CD4-positive, alpha-beta T cell treated with Interleukin-4 for 1 hour (primary cell): ENCODE measurements around the gene ATP6V1G1.
"Not testable (repeated sequence)": the region's sequence is repeated elsewhere in the genome, so short reads cannot be mapped to it uniquely, and the experiment has no call there.

ENCODE experiments used
- DNase-seq, 2 donors: peaks; one replicate each; pipeline ENCODE4 v3.0.0-alpha.2; 2020 to 2022

Gene ATP6V1G1, protein sequence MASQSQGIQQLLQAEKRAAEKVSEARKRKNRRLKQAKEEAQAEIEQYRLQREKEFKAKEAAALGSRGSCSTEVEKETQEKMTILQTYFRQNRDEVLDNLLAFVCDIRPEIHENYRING

DNA sequence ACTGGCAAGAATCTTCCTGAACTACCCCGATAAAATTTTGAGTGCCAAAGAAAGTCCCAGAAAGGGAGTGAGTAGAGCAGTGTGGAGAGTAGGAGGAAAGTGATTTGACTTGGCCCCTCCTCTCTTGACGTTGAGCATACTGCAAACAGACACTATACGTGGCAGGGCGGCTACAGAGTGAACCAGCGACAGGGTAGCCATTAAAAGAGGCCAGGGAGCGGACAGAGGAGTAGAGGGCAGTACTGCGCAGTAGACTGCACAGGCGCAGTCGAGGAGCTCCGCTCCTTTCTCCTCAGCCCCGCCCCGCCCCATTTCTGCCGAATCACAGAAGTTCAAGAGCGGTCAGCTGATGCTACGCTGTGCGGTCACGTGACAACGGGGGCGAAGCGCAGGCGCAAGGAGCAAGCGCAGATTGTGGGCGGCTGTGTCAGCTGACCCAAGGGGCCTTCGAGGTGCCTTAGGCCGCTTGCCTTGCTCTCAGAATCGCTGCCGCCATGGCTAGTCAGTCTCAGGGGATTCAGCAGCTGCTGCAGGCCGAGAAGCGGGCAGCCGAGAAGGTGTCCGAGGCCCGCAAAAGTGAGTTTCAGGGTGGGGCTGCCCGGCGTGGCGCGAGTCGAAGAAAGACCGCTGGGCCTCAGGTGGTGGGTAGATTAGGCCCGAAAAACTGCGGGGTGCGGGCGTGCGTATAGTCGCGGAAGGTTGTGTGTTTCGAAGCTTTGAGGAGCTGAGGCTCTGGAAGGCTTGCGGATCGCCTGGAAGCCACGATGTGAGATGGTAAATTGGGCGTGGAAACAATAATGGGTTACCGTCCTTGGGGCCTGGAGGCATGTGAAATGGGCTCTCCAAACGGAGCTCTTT lies at the start of gene ATP6V1G1:
ATP6V1G1 (plus strand) TSS at position 425 of the 858 bp plus-strand sequence; CDS start at position 495, 70 bp downstream.
- DNase-seq: peak; percentile 99

DNA sequence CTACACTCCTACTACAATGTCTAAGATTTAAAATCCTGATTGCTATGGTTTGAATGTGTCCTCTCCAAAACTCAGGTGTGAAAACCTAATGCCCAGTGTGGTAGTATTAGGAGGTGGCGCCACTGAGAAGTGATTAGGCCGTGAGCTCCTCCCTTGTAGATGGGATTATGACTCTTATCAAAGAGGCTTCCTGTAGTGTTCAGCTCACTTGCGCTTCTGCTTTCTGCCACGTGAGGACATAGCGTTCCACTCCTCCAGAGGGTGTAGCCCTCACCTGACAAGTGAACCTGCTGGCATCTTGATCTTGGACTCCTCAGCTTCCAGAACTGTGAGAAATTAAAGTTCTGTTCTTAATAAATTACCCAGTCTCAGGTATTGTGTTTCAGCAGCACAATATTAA lies 49.3 kb upstream of the ATP6V1G1 start:
- peak; percentile 40 to 58 for DNase-seq

DNA sequence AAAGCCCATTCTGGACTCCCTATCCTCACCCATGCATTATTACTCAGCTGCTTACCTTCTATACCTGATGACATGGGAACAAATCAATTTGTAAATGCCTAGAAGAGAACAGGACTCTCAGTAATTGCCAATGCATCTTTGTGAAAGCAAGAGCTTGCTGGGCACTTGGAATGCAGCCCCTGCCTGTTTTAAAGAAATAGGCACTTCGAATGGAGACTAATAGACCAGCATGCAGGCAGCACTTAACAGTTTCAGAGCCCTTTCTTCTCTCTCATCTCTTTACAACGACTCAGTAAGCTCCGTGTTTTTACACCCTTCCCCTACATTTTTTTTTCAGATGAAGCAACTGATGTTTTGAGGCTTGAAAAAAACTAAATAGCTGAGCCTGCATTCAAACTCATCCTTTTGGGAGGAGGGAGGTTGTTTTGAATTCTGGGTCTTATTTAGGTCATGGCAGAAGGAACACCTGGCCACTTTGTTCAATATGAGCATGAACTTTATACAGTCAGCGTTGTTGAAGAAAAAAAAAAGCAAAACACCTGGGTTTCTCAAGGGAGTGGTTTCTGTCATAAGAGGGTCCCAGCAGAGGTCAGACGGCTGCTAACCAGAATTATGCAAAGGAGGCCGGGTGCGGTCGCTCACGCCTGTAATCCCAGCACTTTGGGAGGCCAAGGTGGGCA lies 47.7 kb upstream of the ATP6V1G1 start:
- DNase-seq: no peak

DNA sequence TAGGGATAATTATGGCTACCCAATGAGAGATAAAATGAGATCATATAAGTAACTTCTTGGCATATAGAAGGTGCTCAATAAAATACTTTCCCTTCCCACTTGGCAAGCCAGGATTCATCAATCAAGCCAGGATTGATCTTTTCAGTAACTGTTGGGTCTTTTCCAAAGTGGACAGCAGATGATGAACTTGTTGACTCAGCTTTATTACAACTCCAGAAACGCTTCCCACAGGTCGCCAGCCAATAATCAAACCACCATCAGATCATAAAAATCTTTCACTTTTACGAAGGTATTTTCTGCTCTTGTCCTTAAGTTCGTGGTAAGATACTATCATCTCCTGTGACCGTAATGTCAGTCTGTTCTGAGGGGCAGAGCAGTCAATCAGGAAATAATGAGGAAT lies 42.5 kb upstream of the ATP6V1G1 start:
- DNase-seq: no peak

DNA sequence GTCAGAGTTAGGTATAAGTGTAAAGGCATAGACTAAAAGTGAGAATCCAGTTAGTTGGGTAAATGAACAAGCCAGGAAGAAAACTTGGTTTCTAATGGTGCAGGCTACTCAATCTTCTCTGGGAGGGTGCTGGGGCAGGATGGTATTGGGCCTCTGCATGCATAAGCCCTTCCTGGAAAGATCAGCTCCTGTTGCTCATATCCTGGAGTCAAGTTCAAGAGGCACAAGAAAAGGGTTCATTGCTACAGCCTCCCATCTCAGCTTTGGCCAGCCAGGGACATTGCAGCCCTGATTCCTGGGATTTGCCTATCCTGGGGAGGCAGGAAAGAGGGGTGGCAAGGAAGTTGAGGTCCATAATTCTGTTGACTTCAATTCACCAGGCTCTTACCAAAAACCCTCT lies 40.7 kb upstream of the ATP6V1G1 start:
- no peak for DNase-seq

DNA sequence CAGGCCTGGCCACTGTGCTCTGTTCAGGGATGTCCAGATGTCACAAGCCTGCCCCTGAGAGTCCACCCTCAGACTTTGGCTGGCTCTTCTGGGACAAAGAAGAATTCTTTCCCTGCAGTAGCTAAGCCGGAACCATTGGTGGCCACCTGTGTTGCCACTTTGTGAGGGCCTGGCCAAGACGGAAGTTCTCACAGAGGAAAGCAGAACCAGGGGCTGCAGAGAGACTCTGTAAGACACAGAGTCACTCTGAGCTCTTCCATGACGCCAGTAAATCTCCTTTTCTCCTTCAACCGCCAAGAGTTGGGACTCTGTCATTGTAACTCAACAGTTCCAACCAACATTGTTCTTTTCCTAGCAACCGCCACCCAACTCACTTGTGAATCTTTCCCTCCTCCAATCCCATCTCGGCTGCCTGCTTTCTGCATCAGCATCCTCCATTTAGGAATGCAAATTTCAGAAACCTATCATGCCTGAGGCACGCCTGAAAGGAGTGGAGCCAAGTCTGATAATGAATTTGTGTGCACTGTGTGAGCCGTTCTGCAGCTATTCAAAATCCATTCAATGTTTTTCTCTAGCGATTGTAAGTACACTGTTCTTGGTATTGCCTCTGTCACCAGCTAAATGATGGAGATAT lies 37.8 kb upstream of the ATP6V1G1 start:
- DNase-seq: no peak

DNA sequence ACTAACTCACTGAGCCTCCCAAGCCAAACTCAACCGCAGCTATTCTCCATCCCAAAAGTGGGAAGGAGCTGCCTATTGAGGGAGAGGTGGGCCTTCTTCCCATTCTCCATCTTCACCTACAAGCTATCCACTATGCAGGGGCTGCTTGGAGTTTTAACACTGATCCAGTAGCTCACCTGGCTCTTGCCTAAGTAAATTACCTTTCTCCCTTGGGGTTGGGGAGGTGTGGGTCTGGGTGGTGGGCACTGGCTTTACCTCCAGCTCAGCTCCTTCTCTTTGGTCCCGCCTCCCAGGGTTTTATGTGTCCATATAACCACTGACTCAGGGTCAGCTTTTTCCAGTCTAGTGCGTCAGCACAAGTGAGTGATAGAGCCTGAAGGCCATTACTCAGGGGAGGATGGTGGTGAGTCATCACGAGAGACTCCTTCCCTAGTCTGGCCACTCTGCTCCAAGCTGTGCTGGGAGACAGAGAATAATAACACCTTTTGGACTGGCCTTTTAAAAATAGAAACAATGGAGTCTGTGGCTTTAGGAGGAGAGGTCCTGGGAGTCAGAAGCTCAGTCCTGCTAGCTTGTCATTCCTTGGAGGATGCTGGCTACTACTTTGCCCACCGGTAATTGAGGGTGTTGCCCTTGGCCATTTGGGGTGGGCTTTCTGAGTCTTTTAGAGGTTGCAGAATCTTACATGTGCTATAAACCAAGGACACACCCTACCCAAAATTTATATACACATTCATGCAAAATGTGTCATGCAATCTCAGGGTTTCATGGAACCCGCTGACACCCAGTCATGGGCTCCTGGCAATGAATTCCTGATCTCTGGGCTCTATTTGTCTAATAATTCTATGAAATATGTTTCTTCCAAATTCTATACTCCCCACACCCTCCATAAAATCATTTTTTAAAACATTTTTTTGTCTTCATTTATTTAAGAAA lies 35.6 kb upstream of the ATP6V1G1 start:
- DNase-seq: peak in 1 of 2 donors; percentile 39

DNA sequence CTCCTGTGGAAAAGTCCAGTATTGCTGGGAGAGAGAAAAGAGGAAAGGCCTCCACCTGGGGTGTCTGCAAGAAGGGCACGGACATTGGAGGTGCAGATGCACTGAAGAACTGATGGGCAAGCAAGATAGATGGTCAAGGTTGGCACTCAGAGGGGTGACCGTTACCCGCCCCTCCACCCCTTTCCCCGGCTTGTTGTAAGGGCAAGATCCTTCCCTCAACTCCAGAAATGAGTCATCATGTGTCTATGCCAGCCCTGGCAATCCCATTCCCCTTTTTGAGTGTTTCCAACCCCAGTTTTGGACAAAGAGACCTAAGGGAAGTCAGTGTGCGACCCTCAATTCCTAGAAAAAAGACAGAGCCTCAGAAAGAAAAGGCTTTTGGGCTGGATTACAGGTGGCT lies 34.9 kb upstream of the ATP6V1G1 start:
- DNase-seq: no peak

DNA sequence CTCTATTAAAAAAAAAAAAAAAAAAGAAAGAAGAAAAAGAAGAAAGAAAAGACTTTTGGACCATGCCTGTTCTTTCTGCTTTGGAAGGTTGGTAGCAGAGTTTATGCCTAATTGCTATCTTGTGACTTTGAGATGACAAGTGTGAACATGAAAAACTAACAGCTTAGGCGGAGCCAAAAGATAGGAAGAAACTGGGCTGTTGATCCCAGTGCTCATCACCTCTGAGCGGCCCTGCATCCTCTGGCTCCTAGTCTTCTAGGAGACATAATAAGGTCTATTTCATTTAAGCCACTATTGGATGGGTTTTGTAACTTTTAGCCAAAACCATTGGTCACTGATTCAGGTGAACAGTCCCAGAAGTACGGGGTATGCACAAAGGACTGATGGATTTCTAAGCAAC lies 34.4 kb upstream of the ATP6V1G1 start:
- DNase-seq: no peak

DNA sequence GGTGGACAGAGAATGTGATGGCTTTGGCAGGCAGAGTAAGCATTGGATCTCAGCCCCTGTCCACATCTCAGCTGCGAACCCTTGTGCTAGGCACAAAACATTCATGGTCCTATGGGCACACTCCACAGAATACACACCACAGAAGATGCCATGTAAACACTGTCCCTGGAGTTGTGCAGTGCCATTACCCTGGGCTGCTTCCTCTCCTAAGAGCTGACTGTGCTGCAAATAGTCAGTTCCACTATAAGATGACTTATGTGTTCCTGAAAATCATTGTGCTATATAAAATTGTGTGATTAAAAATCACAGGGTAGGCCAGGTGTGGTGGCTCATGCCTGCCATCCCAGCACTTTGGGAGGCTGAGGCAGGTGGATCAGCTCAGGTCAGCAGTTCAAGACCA lies 31.9 kb upstream of the ATP6V1G1 start:
- no peak for DNase-seq

DNA sequence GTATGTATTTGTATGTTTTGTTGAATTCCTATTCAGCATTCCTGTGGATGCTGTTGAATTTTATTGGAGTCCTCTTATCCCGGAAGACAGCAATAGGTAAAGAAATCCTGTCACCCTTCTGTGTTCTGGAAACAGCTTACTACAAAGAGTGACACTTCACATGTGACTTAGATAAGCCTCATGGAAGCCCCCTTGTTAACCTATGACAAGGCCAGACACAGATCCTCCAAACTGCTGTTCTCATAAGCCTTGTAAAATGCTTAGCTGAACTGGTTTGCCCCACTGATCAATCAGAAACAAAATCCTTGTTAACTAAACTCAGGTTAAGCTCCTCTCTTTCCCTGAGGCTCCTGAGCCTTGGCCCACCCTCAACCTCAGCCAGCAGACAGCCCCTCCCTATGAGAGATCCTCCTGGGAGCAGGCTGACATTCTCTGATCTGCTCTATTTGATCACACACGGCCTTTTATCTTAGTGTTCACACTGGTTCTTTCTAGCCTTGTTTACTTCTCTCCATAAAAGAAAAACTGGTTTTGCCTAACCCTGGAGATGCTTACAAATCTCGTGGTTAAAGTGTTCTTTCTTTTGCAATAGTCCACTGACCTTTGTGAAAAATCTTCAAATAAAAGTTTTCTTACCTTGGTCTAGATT lies 29.4 kb upstream of the ATP6V1G1 start:
- DNase-seq: no peak

DNA sequence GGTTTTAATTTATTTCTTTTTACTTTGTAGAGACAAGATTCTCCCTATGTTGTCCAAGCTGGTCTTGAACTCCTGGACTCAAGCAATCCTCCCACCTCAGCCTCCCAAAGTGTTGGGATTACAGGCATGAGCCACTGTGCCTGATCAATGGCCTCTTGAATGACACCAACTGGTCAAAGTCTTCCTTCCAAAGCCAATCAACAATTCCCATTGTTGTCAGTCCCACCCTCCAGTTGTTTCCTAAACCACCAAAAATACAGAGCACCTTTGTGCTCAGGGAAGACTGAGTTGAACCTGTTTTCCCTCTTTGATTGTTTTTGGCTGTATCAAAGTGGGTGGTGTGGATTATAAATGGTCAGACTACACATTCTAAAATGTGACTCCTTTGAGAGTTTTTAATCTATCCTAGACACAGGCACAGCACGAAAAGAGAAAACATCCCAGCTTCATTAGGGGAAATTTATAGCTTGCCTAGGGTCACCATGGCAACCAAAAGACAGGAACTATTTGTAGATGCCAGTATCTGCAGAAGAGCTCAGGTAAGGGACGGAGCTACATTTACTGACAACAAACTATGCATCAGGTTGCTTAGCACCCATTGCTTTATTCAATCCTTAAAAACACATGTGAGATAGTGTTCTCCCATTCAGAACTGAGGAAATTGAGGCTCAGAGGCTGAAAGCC lies 27.6 kb upstream of the ATP6V1G1 start:
- DNase-seq: peak in 1 of 2 donors; percentile 23

DNA sequence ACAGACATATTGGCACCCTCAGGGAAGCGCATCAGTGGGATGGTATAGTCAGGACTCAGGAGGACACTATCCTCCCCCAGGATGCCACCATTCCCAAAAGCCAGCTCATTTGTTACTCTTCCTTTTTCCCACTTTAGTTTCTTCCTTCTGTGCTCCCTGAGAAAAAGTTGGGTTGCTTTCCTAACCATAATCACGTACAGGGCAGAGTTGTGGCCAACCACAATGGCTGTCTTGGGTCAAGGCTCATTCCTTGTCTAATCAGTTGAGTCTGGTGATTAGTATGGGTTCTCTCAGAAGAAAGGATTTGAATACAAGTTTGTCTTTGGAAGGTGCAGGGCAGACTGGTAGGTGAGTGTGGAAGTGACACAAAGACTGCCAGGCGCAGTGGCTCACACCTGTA lies 26.6 kb upstream of the ATP6V1G1 start:
- no peak for DNase-seq

DNA sequence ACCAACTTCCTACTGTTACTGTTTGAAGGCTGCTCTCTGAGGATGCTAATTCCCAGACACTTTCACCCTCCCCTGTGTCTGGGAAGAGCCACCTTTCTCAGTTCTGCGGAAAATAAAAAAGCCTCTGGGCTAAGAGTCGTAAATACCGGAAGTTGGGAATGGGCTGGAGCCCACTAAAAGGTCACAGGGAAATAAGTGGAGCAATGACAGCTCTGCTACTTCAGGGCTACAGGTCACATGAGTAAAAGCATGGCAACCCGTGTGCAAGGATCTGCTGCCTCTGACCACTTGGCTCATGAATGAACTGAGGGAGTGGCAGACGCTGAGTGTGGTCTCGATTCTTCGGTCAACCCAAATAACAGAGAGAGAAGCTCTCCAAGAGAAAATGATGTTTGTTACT lies 25.8 kb upstream of the ATP6V1G1 start:
- DNase-seq: no peak

DNA sequence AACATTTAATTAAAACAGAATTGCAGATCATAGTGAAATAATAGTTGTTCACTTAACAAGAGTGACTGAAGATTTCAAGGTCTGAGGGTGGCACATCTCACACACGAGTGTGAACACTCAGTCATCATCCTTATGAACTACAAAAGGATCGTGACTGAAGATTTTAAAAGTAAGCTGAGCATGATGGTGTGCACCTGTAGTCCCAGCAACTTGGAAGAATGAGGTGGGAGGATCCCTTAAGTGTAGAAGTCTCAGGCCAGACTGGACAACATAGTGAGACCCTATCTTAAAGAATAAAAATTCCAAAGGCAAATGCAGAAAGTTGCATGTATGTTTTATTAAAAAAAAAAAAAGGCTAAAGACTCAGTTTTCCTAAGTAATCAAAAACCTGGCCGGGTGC lies 22.4 kb upstream of the ATP6V1G1 start:
- no peak for DNase-seq

DNA sequence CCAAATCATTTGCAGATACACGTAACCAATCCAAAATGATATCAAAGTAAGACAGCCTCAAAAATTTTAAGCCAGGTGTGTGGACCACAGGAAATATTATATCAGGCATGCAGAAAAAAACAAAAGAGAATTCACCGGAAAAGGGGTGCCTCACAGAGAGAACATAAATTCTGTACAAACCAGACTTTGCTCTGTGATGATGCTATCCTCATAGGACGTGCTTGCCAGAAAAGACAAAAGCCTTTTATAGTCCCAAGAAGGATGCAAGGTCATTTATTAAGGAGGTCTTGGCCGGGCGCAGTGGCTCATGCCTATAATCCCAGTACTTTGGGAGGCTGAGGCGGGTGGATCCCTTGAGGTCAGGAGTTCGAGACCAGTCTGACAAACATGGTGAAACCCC lies 16.8 kb upstream of the ATP6V1G1 start:
- no peak for DNase-seq

DNA sequence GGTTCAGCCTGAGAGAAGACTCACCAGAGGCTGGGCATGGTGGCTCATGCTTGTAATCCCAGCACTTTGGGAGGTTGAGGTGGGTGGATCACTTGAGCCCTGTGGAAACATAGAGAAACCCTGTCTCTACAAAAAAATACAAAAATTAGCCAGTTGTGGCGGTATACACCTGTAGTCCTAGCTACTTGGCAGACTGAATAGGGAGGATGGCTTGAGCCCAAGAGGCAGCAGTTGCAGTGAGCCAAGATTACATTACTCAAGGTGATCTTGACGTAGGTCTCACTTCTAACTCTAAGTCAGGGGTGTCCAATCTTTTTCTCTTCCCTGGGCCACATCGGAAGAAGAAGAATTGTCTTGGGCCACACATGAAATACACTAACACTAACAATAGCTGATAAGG lies 16.2 kb upstream of the ATP6V1G1 start:
- no peak for DNase-seq

DNA sequence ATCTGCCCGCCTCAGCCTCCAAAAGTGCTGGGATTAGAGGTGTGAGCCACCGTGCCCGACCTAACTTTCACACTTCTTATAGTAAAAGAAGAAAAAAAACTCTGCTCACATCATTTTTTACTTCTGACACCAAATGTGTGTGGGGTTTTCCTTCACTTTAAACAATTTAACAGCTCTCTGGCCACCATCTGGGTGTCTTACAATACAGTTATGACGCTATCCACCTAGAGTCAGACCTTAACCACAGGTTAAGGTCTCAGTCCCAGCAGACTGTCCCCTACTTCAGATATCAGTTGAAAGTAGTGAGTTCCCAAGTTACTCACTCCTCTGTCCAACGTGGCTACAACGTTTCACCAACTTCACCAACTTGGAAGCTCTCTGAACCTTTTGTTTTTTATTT lies 15.4 kb upstream of the ATP6V1G1 start:
- DNase-seq: no peak

DNA sequence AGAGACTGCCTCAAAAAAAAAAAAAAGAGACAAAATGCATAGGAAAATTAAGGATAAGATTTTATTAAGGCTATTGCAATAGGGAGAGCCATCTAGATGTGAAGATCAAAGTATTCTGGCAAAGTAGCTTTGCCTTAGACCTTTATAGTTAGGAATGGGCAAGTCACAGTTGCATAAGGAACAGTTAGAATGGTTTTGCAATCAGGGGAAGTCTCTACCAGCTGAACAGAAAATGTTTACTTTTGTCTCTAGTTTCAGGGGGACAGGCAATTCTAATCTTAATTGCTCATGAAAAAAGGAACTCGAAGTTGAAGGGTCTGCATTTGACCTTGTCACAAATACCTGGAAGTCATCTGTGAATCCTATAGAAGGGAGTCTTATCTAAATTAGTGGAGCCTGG lies 13.1 kb upstream of the ATP6V1G1 start:
- no peak for DNase-seq

DNA sequence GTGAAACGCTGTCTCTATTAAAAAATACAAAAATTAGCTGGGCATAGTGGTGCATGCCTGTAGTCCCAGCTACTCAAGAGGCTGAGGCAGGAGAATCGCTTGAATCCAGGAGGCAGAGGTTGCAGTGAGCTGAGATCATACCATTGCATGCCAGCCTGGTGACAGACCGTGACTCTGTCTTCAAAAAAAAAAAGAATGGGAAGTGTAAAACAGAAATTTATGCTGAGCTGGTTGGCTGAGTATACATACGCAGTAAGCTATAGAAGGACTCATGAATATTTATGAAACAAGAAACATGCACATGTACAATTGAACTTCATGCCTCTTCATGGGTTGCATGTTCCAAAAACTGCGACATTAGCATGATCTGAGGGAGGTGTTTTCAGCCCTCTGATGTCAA lies 10.8 kb upstream of the ATP6V1G1 start:
- not testable (repeated sequence) for DNase-seq

DNA sequence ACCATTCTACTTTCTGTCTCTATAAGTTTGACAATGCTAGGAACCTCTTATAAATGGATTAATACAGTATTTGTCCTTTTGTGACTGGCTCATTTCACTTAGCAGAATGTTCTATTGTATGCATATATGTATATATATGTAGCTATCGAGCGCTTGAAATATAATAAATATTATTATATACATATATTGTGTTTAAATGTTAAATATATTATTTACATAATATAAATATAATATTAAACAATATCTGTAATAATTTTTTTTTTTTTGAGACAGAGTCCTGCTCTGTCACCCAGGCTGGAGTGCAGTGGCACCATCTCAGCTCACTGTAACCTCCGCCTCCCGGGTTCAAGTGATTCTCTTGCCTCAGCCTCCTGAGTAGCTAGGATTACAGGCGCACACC lies 9.4 kb upstream of the ATP6V1G1 start:
- not testable (repeated sequence) for DNase-seq
